DMS53 treated with DMSO at 0.1 percent for 48 hours (cell line): ENCODE results near the gene ANGPTL8.

Experiments used
- DNase-seq: peaks from one replicate; lab custom pipeline; 2025; ENCODE audit not compliant: unreplicated experiment; lab: John Stamatoyannopoulos, UW

Gene ANGPTL8

DNA sequence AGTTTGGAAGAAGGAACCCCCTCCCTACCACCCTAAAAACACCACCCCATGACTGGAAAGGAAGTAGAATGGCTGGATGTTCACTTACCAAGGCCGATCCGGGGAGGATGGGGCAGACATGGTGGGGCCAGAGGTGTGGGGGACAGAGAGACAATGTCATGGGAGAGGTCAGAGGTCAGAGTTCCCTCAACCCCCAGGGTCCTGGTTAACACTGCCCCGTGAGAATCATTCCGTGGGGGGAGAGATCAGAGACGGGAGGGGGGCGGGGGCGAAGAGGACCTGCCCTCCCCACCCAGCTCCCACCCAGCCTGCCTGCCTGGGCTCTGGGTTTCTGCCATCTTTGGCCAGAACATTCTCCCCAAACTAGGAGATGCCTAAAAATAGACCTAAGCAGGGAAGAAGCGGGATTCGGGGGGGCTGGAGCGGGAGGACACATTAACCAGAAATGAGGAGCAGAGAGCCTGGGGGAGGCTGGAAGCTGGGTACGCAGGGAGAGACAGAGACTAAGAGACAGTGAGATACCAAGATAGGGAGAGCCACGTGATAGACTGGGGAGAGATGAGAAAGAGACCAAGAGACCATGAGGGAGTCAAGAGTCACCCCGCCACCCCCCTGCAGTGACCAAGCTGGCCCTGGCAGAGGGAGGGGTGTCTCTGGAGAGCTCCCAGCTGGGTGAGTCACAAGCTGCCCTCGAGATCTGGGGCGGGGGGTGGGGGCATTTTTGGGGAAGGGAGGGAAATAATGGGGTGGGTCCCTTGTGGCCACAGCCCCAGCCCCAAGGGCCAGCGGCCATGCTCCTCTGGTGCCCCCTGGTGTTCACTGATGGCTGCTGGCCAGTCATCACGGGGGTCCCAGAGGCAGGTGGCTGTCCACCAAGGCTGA, 36.0 kb upstream of the ANGPTL8 start:
- no peak for DNase-seq

DNA sequence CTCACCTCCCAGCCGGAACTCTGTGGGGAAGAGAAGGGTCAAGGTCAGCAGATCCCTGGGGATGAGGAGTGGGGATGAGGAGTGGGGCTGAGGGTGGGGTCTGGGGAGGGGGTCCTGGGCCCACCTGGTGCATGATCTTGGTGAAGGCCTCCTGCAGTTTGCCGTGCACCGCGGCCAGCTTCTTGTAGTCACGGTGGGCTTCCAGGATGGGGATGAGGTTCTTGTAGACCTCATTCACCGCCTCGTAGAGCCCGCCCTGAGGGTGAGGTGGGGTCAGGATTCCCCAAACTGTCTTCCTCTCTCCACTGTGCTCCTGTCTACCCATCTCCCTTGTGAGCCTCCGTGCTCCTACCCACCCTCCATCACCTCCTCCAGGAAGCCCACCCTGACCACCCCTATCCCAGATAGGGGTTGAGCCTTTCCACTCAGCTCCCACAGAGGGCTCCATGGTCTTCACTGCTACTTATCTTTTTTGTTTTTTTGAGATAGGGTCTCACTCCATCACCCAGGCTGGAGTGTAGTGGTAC, 35.3 kb upstream of the ANGPTL8 start:
- DNase-seq, result no peak

DNA sequence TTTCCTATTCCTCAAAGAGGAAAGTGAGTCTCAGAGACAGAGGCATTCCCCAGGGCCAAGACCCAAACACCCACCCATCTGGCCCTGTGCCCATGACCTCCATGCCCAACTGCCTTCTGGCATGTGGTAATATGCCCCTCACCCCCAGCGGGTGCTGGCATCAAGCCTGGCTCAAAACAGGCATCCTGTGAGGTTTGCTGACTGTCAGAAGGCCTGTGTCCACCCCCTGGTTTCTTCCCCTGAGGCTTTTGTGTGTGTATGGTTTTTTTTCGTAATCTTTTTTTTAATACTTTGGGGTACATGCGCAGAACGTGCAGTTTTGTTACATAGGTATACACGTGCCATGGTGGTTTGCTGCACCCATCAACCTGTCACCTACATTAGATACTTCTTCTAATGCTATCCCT, 34.5 kb upstream of the ANGPTL8 start:
- DNase-seq, result no peak

DNA sequence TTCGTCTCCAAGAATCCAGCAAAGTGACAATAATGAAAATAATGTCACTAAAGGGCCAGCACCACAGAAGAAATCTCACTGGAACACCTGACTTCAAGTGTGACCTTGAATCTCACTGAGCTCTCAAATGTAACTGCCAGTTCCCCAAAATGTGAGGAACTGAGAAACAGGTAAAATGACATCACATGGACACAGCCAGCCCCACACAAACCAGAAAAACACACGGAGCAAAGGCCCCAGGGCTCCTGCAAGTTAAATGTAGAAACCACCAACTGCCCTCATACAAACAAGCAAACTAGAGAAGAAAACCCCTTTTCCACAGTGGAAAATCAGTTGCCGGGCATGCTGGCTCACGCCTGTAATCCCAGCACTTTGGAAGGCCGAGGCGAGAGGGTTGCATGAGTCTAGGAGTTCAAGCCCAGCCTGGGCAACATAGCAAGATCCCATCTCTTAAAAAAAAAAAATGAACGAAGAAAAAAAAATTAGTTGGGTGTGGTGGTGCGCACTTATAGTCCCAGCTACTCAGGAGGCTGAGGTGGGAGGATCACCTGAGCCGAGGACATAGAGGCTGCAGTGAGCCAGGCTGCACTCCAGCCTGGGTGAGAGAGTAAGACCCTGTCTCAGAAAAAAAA, 33.4 kb upstream of the ANGPTL8 start:
- DNase-seq, result no peak

DNA sequence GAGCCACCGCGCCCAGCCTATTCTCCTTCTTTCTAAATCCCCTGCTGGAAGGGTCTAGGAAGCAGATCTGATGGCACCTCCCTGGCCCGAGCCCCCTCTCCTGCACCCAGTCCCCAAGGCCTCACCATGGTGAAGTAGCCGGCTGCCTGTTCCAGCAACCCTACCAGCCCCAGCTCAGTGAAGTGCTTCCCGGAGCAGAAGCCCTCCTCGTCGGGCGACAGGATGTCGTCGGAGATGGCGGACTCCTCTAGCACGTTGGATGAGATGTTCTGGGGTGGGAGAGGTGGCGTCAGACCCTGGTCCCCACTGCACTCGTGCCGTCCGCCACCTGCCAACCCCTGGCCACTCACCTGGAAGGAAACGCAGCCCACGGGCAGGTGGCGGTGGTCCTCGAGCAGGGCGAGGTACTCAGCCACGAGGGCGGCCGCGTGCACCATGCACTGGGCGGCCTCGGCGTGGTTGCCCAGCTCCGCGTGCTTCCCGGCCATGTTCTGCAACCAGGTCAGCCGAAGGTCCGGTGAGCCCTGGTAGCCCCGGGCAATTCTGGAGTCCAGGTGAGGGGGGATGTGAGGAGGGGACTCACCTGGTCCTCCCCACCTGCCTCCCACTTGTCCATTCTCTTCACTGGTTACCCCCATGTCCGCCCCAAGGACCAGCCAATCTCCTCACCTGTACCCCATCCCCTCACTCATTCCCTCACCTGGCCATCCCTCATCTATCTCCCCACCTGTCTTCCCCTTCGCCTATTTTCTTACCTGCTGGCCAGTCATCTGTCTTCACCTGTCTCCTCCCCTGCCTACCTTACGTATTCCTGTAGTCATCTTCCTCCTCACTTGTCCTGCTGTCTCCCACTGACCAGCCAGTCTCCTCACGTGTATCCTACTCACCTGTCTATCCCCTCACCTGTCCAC, 30.6 kb upstream of the ANGPTL8 start:
- no peak for DNase-seq

DNA sequence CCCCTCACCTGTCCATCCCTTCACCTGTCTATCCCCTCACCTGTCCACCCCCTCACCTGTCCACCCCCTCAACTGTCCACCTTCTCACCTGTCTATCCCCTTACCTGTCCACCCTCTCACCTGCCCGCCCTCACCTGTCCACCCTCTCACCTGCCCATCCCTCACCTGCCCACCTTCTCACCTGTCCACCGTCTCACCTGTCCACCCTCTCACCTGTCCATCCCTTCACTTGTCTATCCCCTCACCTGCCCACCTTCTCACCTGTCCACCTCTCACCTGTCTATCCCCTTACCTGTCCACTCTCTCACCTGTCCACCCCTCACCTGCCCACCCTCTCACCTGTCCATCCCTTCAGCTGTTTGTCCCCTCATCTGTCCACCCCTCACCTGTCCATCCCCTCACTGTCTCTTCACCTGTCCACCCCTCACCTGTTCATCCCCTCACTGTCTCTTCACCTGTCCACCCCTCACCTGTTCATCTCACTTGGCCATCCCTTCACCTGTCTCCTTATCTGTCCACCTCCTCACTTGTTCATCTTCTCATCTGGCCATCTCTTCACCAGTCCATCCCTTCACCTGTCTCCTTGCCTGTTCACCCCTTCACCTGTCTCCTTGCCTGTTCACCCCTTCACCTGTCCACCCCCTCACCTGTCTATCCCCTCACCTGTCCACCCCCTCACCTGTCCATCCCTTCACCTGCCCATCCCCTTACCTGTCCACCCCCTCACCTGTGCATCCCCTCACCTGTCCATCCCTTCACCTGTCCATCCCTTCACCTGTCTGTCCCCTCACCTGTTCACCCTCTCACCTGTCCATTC, 29.4 kb upstream of the ANGPTL8 start:
- DNase-seq, result no peak

DNA sequence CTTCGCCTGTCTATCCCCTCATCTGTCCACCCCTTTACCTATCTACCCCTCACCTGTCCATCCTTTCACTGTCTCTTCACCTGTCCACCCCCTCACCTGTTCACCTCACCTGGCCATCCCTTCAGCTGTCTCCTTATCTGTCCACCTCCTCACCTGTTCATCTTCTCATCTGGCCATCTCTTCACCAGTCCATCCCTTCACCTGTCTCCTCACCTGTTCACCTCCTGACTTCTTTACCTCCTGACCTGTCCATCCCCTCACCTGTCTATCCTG, 28.8 kb upstream of the ANGPTL8 start:
- DNase-seq, result no peak

DNA sequence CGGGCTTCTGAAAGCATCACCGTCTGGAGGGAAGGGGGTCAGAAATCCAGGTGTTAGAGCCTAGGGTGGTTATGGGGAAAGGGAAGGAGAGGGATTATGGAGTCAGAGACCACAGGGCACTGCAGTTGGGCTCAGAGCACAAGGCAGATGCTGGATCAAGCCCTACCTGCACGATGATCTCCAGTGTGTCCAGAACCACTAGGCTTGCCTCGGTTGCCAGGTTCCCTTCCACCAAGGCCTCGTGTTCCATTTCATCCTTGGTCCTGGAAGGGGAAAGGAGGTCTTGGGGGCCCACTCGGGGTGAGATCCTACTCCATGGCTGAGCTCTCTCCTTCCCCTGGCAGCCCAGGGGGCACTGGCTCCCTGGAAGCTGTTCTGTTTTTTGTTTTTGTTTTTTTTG, 25.0 kb upstream of the ANGPTL8 start:
- DNase-seq, result no peak

DNA sequence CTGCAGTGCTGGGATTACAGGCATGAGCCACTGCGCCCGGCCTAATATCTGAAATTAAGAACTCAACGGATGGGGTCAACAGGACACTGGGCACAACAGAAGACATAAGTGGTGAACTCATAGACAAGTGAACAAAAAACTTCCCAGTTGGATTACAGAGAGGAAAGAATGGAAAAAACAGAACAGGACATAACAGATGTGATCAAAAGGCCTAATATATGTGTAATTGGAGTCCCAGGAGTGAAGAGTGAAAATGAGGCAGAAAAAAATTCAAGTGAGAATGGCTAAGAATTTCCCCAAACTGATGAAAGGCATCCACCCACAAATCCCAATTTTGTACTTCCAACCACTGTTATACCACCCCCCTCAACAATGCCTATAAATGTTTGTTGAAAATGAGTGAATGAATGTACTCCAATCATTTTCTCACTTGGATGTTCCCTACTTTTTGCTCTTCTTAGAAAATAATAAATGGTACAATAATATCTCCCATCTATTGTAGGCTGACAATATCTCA, 18.3 kb upstream of the ANGPTL8 start:
- no peak for DNase-seq

DNA sequence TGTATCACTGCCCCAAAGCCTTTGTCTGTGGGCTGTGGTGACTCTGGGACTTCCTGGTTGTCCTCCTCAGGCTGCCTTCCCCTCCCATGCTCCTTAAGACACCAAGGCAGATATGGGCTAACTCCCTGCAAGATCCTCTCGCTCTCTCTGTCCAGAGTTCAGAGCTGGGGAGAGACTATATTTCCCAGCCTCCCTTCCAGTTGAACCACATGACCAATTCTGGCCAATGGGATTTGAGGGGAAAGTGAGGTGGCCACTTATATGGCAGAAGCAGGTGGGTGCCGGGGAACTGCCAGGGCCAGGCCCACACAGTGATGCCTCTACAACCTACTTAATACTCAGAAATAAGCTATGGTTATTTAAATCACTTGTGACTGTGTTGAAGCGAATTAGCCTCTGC, 16.2 kb upstream of the ANGPTL8 start:
- no peak for DNase-seq

DNA sequence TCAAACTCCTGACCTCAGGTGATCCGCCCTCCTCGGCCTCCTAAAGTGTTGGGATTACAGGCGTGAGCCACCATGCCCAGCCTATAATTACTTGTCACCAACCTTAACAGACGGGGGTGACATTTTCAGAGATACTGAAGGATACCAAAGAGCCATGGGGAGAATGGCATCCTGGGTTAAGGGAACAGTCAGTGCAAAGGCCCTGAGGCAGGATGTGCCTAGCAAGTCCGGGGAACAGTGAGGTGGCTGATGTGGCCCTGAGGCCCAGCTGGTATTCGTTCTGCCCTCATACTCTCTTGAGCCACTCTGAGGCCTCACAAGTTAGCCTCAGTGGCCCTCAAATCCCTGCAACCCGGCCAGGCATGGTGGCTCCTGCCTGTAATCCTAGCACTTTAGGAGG, 15.0 kb upstream of the ANGPTL8 start:
- no peak for DNase-seq

DNA sequence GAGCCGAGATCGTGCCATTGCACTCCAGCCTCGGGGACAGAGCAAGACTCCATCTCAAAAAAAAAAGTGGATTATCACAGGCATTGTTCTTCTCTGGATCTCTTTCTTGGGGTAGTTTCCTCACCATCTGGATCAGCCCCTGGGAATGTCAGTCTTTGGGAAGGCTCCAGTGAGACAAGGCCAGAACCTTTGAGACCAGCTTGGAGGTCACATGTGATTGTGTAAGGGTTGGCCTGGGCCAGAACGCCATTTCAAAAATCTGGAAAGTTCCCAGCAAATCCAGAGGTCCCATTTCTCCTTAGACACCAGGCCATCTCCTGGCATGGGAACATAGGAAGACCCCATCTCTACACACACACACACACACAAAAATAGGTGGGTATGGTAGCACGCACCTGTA, 14.2 kb upstream of the ANGPTL8 start:
- no peak for DNase-seq

DNA sequence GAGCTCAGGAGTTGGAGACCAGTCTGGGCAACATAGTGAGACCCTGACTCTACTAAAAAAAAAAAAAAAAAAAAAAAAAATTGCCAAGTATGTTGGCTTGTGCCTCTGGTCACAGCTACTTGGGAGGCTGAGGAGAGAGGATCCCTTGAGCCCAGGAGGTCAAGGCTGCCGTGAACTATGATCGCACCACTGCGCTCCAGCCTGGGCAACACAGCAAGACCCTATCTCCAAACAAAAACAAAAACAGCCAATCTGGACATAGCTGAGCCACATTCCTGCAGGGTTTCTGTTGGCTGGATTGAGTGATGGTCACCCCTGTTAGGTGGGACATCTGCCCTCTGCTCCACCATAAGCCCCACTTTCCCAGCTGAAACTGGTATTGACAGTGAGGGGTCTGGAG, 13.6 kb upstream of the ANGPTL8 start:
- no peak for DNase-seq

DNA sequence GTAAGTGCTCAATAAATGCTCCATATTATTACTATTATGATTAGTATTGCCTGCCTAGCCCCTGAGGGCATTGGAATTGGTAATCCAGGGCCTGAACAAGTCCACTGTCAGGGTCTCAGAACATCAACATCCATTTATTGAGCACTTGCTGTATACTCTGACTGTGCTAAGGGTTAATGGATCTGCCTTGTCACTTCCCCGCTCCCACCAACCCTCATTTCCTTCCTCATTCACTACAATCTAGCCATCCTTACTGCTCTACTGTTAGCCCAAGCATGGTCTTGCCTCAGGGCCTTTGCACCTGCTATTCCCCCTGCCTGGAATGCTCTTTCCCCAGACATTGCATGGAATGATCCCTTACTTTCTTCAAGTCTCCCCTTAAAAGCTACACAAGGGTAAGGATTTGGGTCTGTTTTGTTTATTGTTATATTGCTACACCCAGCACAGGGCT, 12.7 kb upstream of the ANGPTL8 start:
- DNase-seq, result no peak

DNA sequence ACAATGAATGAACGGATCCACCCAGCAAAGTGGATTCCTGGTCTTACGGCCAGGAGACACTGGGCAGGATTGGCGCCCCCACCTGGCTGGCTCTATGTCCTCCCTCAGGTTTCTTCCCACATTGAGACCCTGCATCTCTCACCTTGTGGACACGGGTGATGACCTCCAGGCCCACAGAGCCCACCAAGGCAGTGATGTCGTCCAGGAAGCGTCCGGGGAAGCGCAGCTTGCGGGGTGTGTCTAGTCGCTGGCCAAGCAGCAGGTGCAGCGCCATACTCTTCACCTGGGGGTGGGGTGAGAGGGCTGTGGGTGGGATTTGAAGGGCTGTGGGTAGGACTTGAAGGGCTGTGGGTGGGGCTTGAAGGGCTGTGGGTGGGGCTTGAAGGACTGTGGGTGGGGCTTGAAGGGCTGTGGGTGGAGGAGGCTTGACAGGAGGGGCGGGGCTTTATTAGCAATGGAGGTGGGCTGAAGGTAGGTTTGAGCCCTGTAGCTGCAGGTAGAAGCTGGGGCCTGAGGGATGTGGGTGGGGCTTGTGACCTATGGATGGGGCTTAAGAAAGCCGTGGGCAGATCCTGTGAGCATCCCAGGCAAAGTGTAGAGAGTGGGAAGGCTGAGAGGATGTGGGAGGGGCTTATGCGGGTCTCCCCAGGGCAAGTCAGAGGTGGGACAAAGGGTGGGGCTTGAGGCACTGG, 12.1 kb upstream of the ANGPTL8 start:
- no peak for DNase-seq

DNA sequence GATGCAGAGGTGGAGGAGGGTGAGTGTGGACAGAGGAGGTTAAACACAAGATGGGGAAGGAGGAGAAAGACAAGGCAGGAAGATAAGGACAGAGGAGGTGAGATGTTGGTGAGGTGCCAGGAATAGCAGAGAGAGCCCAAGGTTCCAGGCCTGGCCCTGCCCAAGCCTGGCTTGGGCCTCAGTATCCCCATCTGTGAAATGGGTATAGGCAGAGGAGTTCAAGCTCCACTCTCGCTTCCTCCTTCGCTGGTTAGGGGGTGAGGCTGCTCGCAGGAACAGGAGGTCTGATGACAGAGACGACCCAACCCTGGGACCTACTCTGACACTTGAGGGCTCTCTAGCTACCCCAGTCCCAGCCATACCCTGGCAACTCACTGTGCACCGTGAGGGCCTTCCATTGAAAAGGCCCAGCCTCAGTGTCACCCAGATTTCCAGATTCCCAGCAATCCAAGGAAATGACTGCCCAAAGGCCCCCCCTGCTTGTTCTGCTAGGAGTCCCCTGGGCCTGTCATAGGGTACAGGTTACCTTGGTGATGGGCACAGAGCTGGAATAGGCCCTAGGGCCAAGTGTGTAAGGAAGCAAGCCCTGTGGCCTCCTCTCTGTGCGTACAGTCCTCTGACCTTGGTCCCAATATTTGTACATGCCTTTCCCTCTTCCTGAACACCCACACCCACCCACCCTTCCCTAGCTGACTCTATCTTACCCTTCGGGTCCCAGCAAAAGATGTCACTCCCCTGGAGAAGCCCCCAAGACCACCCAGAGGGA, 8.6 kb upstream of the ANGPTL8 start:
- no peak for DNase-seq

DNA sequence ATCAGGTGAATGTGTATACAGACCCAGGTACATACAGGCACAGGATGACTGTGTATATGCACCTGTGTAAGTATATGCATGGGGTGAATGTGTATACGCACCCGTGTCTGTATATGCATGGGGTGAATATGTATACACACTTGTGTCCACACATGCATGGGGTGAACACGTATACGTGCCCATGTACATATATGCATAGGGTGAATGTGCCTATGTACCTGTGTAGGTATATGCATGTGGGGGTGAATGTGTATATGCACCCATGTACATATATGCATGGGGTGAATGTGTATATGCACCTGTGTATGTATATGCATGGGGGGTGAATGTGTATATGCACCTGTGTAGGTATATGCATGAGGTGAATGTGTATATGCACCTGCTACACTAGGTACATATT, 6.9 kb upstream of the ANGPTL8 start:
- no peak for DNase-seq

DNA sequence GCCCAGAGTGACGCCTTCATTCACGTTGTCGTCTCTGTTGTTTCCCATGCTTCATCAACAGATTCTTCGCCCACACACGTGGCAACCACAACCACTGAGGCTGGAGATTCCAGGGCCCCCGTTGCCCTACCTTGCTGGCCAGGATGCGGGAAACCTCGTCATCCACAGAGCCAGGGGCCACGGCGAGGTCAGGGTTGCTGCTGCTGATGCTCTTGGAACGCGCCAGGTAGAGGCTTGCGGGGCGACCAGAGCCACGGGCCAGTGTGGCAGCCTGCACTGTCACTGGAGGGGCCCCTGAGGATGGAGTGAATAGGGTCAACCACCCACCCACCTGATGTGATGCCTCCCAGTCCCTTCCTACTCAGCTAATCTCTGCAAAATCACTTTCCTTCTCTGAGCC, 6.3 kb upstream of the ANGPTL8 start:
- DNase-seq, result no peak

DNA sequence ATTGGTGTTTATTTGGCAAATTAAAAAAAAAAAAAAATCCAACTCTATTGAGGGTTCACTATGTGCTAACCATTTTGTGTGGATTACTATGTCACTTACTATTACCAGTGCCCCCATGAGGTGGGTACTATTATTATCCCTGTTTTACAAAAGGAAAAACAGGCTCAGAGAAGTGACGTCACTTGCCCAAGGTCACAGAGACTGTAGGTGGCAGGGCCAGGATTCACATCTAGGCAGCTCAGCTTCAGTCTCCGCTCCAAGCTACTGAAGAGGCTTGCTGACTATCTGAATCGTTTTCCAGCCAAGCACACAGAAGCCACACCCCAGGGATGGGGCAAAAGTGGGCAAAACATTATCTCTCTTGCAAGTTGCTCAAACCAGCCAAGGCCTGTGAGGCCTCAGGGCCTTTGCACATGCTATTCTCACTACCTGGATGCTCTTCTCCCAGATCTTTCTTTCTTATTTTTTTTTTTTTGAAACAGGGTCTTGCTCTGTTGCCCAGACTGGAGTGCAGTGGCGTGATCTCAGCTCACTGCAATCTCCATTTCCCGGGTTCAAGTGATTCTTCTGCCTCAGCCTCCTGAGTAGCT, 4.8 kb upstream of the ANGPTL8 start:
- no peak for DNase-seq
